GM12875 (cell line): ENCODE measurements around the gene HAO1.
"Not testable (repeated sequence)": the region's sequence is repeated elsewhere in the genome, so short reads cannot be mapped to it uniquely, and the experiment has no call there.

Experiments
- H3K4me3 ChIP-seq: one replicate; pipeline ENCODE4 v1.5.1; 2011; ENCODE audit warnings: low read depth, low read length, control low read depth
- TF ChIP-seq, protein P1 (sequence below): IDR thresholded peaks from 2 replicates; pipeline ENCODE4 v1.5.1; 2011; ENCODE audit warnings: low read depth, mild to moderate bottlenecking, control low read depth, inconsistent platforms, low read length, moderate library complexity, borderline replicate concordance; ENCODE audit not compliant: insufficient read depth

Gene HAO1

GRCh38 chr20:7975851-7976414 is 35.7 kb upstream of the HAO1 start:
- no peak overlapping the region for H3K4me3 ChIP-seq
- TF ChIP-seq, protein P1, sequence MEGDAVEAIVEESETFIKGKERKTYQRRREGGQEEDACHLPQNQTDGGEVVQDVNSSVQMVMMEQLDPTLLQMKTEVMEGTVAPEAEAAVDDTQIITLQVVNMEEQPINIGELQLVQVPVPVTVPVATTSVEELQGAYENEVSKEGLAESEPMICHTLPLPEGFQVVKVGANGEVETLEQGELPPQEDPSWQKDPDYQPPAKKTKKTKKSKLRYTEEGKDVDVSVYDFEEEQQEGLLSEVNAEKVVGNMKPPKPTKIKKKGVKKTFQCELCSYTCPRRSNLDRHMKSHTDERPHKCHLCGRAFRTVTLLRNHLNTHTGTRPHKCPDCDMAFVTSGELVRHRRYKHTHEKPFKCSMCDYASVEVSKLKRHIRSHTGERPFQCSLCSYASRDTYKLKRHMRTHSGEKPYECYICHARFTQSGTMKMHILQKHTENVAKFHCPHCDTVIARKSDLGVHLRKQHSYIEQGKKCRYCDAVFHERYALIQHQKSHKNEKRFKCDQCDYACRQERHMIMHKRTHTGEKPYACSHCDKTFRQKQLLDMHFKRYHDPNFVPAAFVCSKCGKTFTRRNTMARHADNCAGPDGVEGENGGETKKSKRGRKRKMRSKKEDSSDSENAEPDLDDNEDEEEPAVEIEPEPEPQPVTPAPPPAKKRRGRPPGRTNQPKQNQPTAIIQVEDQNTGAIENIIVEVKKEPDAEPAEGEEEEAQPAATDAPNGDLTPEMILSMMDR, result no peak

GRCh38 chr20:7974785-7975435 is 34.7 kb upstream of the HAO1 start:
- TF ChIP-seq, protein P1, result no peak
- no peak overlapping the region for H3K4me3 ChIP-seq

DNA sequence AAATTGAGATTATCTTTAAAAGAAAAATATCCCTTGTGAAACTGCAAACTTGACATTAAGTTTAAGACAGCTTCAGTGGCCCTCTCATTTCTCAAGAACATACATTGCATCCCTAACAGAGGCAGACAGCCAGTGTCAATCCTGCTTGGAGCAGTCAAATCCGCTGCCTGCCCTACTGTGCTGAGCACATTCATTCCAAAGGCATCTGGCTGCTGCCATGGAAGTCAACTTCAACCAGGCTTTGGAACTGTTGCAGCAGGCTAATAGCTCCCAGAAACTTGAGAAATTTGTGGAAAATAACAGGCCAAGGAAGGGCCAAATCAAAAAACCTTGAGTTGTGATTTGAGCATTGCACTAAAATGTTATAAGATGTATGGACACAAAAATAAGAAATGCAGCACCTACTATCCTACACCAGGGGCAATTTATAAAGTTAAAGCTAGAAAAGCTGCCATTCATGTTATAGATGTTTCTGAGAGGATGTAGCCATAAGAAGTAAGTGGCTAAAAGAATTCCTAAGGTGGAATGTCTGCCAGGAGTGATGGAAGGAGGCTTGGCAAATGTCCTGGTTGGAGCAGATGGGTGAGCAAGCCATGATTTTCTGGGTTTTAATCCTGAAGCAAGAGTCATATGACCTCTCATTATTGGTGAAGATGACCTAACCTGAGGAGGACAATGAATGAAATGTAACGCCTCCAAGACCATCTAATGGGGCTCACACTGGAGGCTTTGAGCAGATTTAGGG is 31.4 kb upstream of the HAO1 start:
- TF ChIP-seq, protein P1, result no peak

DNA sequence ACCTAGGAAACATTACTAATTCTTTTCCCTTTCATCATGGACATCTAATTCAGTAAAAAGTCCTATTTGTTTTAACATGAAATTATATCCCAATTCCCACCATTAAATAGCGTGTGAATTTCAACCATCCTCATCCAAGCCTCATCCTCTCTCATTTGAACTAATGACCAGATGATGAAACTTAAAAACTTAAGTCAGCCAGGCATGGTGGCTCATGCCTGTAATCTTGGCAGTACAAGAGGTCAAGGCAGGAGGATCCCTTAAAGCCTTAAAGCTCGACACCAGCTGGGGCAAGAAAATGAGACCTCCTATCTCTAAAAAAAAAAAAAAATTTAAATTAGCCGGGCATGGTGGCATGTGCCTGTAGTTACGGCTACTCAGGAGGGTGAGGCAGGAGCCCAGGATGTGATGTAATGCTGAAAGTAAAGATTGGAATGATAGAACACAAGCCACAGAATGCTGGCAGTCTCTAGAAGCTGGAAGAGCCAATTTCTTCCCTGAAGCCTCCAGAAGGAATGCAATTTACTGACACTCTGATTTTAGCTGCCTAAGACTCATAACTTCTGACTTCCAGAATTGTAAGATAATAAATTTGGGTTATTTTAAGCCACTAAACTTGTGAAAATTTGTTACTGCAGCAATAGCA is 27.1 kb upstream of the HAO1 start:
- TF ChIP-seq, protein P1, result no peak
- no peak overlapping the region for H3K4me3 ChIP-seq

More for the DNA sequence above, 31.4 kb upstream of the HAO1 start:
- no peak overlapping the region for H3K4me3 ChIP-seq

DNA sequence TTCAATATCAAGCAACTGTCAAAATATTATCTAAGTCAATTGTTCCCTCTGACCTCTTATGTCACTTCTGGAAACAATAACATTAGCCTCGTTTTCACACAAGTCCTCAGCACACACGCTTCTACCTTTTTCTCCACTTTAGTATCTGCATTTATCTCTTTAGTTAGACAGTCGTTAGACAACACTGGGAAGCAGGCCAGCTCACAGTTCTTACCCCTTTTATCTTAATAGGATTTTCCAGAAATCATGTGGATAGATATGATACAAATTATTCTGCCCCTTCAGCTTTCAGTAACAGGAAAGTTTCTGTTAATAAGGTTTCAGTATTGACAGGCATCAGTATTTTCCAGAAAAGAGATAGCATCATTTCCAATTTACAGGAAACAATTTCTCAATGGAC is 25.9 kb upstream of the HAO1 start:
- H3K4me3 ChIP-seq, result no peak overlapping the region
- TF ChIP-seq, protein P1, result no peak

DNA sequence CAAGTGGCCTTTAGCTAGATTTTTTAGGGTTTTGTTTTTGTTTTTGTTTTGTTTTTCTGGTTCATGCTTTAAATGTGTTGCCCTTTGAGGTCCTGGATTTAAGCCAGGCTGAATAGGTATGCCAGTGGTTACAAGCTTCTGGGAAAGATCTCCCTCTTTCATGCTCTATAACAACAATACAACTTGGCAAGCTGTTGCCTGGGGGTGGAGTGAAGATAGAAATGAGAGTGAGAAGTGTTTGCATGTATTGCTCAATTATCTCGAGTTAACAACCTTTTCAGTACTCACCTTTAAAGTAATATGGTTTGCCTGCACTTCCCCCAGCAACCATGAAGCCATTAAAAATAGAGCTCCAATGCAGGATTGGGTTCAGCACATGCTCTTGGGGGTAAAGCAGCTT is 19.2 kb upstream of the HAO1 start:
- TF ChIP-seq, protein P1, result no peak
- H3K4me3 ChIP-seq, result no peak overlapping the region

DNA sequence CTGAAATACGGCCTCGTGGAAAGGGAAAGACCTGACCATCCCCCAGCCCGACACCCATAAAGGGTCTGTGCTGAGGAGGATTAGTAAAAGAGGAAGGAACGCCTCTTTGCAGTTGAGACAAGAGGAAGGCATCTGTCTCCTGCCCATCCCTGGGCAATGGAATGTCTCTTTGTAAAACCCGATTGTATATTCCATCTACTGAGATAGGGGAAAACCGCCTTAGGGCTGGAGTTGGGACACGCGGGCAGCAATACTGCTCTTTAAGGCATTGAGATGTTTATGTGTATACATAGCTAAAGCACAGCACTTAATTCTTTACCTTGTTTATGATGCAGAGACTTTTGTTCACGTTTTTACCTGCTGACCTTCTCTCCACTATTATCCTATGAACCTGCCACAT is 16.3 kb upstream of the HAO1 start:
- not testable (repeated sequence) for H3K4me3 ChIP-seq
